ENCODE results near the gene RNF167.

DNA sequence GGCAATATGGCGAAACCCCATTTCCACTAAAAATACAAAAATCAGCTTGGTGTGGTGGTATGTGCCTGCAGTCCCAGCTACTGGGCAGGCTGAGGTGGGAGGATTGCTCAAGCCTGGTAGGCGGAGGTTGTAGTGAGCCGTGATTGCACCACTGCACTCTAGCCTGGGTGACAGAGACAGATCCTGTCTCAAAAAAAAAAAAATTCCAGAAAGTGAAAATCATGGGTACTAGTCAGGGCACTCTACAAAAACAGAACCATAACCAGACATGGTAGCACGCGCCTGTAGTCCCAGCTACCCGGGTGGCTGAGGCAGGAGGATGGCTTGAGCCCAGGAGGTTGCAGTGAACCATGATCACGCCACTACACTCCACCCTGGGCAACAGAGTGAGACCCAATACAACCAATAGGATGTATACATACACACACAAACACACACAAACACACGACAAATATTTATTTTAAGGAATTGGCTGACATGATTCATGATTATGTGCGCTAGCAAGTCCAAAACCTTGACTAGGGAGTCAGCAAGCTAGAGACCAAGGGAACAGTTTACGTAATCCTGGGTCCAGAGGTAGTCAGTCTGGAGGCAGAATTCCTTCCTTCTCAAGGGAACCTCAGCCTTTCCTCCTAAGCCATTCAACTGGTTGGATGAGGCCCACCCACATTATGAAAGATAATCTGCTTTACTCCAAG, 19.6 kb upstream of the RNF167 start:
- TF ChIP-seq, protein P1, sequence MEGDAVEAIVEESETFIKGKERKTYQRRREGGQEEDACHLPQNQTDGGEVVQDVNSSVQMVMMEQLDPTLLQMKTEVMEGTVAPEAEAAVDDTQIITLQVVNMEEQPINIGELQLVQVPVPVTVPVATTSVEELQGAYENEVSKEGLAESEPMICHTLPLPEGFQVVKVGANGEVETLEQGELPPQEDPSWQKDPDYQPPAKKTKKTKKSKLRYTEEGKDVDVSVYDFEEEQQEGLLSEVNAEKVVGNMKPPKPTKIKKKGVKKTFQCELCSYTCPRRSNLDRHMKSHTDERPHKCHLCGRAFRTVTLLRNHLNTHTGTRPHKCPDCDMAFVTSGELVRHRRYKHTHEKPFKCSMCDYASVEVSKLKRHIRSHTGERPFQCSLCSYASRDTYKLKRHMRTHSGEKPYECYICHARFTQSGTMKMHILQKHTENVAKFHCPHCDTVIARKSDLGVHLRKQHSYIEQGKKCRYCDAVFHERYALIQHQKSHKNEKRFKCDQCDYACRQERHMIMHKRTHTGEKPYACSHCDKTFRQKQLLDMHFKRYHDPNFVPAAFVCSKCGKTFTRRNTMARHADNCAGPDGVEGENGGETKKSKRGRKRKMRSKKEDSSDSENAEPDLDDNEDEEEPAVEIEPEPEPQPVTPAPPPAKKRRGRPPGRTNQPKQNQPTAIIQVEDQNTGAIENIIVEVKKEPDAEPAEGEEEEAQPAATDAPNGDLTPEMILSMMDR (IDR thresholded peaks at IDR 0.05; ENCODE audit: poor library complexity, severe bottlenecking): no peak
- TF ChIP-seq RAD21 (conservative IDR thresholded peaks at IDR 0.05) (no peak), SMC3 (conservative IDR thresholded peaks at IDR 0.05; ENCODE audit: poor library complexity) (no peak), EP300 (conservative IDR thresholded peaks at IDR 0.05; ENCODE audit: poor library complexity, severe bottlenecking) (no peak)
